Midbrain (tissue), 1 donor: Measurements from ENCODE around the gene HLA-DPB1.

ENCODE experiments used
- DNase-seq: peaks from one replicate; lab custom pipeline; 2025; lab: John Stamatoyannopoulos, UW

HLA-DPB1 gene

GRCh38 chr6:33136310-33136900 lies 60.6 kb downstream of the HLA-DPB1 start:
- DNase-seq, result no peak
